ENCODE data around the gene POMGNT2. TPM values are rescaled to one million over a fixed set of nuclear protein-coding genes. Genes with fewer than 3 reads are reported as not detected.

Gene POMGNT2
- total RNA-seq, 1 donor from 2014 or later = 14.5 TPM

DNA sequence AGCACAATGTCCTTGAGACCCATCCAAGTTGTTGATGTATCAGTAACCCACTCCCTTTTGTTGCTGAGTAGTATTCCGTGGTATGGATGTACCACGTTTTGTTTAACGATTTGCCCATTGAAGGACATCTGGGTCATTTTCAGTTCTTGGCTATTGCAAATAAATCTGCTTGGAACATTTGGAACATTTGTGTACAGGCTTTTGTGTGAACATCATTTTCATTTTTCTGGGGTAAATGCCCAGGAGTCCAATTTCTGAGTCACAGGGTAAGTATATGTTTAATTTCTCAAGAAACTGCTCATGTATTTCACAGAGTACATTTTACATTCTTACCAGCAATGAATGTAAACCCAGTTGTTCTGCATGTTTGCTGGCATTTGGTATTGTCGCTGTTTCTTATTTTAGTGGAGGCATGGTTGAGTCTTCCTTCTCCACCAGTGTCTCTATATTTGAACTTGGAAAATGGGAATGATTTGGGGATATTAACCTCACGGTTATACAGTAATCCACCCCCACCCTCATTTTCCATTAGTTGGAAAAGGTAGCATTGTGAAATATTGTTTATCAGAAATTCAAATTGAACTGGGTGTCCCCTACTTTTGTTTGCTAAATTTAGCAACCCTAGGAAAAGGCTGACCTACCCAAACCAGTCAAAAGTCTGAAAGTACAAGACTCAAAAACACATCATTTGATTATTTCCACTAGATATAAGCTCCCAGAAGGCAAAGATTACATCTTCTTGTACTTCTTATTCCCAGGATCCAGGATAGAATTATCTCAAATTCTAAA lies 30.8 kb downstream of the POMGNT2 start:
- intact Hi-C loops (cut with DNase I) = no loop called here
- peaks cover 0 to 3% of the 10 kb centered on the region in 2 donors for H3K9me3 ChIP-seq
- H3K36me3 ChIP-seq = peaks cover 8 to 19% of the 10 kb centered on the region in 2 donors
- H3K27me3 ChIP-seq = no peaks in the 10 kb centered on the region
- no peak for DNase-seq (ENCODE audit: low spot score in 2 of 2)
- H3K27ac ChIP-seq = no peak overlapping the region
- H3K4me1 ChIP-seq = no peaks in the 10 kb centered on the region
- H3K4me3 ChIP-seq = no peak overlapping the region
- TF ChIP-seq, protein P1, sequence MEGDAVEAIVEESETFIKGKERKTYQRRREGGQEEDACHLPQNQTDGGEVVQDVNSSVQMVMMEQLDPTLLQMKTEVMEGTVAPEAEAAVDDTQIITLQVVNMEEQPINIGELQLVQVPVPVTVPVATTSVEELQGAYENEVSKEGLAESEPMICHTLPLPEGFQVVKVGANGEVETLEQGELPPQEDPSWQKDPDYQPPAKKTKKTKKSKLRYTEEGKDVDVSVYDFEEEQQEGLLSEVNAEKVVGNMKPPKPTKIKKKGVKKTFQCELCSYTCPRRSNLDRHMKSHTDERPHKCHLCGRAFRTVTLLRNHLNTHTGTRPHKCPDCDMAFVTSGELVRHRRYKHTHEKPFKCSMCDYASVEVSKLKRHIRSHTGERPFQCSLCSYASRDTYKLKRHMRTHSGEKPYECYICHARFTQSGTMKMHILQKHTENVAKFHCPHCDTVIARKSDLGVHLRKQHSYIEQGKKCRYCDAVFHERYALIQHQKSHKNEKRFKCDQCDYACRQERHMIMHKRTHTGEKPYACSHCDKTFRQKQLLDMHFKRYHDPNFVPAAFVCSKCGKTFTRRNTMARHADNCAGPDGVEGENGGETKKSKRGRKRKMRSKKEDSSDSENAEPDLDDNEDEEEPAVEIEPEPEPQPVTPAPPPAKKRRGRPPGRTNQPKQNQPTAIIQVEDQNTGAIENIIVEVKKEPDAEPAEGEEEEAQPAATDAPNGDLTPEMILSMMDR (IDR thresholded peaks at IDR 0.05) = no peak

GRCh38 chr3:43074482-43074881 lies 31.4 kb downstream of the POMGNT2 start:
- Histone ChIP-seq H3K4me3 (no peak overlapping the region), H3K27me3 (no peaks in the 10 kb centered on the region), H3K4me1 (no peaks in the 10 kb centered on the region), H3K36me3 (peaks cover 2 to 13% of the 10 kb centered on the region in 2 donors), H3K9me3 (peaks cover 0 to 3% of the 10 kb centered on the region in 2 donors), H3K27ac (no peak overlapping the region)
- no peak for DNase-seq (ENCODE audit: low spot score in 2 of 2)
- TF ChIP-seq, protein P1 (IDR thresholded peaks at IDR 0.05) = no peak
- intact Hi-C loops (cut with DNase I) = no loop called here

- intact Hi-C loops (cut with DNase I) = no loop called here
- Histone ChIP-seq H3K27ac (no peak overlapping the region), H3K36me3 (peaks cover 0 to 9% of the 10 kb centered on the region in 2 donors), H3K9me3 (peaks cover 0 to 3% of the 10 kb centered on the region in 2 donors), H3K4me1 (no peaks in the 10 kb centered on the region), H3K27me3 (no peaks in the 10 kb centered on the region), H3K4me3 (no peak overlapping the region)
- DNase-seq (ENCODE audit: low spot score in 2 of 2) = no peak
- TF ChIP-seq, protein P1 (IDR thresholded peaks at IDR 0.05) = no peak
Observed at GRCh38 chr3:43073836-43074220, 32.1 kb downstream of the POMGNT2 start.

- no peak for DNase-seq (ENCODE audit: low spot score in 2 of 2)
- no peak overlapping the region for H3K27ac ChIP-seq
- peaks cover 0 to 4% of the 10 kb centered on the region in 2 donors for H3K36me3 ChIP-seq
- intact Hi-C loops (cut with DNase I) = no loop called here
- H3K9me3 ChIP-seq = peaks cover 0 to 3% of the 10 kb centered on the region in 2 donors
- H3K4me3 ChIP-seq = no peak overlapping the region
- no peaks in the 10 kb centered on the region for H3K4me1 ChIP-seq
- TF ChIP-seq, protein P1 (IDR thresholded peaks at IDR 0.05) = no peak
- no peaks in the 10 kb centered on the region for H3K27me3 ChIP-seq
Observed at GRCh38 chr3:43073116-43073835, 32.6 kb downstream of the POMGNT2 start.

GRCh38 chr3:43072361-43072760 lies 33.5 kb downstream of the POMGNT2 start:
- intact Hi-C loops (cut with DNase I) = no loop called here
- H3K27me3 ChIP-seq = no peaks in the 10 kb centered on the region
- DNase-seq (ENCODE audit: low spot score in 2 of 2) = no peak
- H3K36me3 ChIP-seq = no peaks in the 10 kb centered on the region
- peaks cover 0 to 3% of the 10 kb centered on the region in 2 donors for H3K9me3 ChIP-seq
- no peak overlapping the region for H3K4me3 ChIP-seq
- TF ChIP-seq, protein P1 (IDR thresholded peaks at IDR 0.05) = no peak
- H3K4me1 ChIP-seq = no peaks in the 10 kb centered on the region
- H3K27ac ChIP-seq = no peak overlapping the region

Data from ascending aorta (tissue), 2 donors.